AG09309 (cell line): Measurements from ENCODE around the gene ZNF485.
"Not testable (repeated sequence)": the region's sequence is repeated elsewhere in the genome, so short reads cannot be mapped to it uniquely, and the experiment has no call there.

Experiments used
- DNase-seq: peaks from one replicate; pipeline ENCODE4 v3.0.0-alpha.2; 2010; ENCODE audit warnings: low read depth
- H3K4me3 ChIP-seq: 2 replicates; pipeline ENCODE4 v1.5.1; 2011; ENCODE audit warnings: mild to moderate bottlenecking, low read depth, low read length, moderate library complexity; ENCODE audit not compliant: control insufficient read depth
- TF ChIP-seq, protein P1 (sequence below): IDR thresholded peaks from 2 replicates; pipeline ENCODE4 v1.5.1; 2011; ENCODE audit warnings: mild to moderate bottlenecking, low read depth, low read length, inconsistent platforms; ENCODE audit not compliant: insufficient read depth, control insufficient read depth; ENCODE audit errors: missing control alignments

Gene ZNF485

DNA sequence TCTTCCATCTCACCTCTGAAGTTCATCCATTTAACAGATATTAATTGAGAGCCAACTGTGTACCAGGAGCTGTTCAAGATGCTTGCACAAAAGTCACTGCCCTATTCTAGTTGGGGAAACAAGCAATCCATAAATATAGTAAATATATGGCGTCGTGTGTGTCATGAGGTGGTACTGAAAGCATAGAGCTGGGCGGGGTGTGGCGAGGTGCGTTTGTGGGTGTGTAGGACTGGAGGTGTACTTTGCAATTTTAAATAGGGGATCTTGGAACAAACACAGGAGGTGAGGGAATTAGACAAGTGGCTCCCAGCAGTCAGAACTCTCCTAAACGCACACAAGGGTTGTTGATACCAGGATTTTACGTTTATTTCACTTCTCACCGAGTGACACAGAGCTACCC, 31.3 kb upstream of the ZNF485 start:
- peak overlapping the region; percentile 69 for H3K4me3 ChIP-seq
- TF ChIP-seq, protein P1, sequence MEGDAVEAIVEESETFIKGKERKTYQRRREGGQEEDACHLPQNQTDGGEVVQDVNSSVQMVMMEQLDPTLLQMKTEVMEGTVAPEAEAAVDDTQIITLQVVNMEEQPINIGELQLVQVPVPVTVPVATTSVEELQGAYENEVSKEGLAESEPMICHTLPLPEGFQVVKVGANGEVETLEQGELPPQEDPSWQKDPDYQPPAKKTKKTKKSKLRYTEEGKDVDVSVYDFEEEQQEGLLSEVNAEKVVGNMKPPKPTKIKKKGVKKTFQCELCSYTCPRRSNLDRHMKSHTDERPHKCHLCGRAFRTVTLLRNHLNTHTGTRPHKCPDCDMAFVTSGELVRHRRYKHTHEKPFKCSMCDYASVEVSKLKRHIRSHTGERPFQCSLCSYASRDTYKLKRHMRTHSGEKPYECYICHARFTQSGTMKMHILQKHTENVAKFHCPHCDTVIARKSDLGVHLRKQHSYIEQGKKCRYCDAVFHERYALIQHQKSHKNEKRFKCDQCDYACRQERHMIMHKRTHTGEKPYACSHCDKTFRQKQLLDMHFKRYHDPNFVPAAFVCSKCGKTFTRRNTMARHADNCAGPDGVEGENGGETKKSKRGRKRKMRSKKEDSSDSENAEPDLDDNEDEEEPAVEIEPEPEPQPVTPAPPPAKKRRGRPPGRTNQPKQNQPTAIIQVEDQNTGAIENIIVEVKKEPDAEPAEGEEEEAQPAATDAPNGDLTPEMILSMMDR: no peak
- DNase-seq: no peak

DNA sequence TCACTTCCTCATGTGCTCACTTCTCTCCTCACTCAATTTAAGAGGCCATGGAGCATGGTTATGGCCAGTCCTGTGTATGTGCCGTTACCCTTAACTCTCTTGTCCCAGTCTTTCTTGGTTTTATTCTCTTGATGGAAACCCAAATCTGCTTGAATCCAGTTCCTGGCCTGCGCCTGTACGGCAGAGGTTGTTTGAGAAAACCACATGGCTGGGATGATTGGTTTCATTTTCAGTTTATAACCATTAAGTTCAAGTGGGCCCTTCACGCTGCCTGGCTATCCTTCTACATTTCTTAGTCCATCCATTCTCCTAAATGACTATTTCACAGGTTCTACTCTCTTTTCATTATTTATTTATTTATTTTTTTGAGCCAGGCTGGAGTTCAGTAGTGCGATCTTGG, 30.2 kb upstream of the ZNF485 start:
- H3K4me3 ChIP-seq: no peak overlapping the region
- DNase-seq: no peak
- TF ChIP-seq, protein P1: no peak

DNA sequence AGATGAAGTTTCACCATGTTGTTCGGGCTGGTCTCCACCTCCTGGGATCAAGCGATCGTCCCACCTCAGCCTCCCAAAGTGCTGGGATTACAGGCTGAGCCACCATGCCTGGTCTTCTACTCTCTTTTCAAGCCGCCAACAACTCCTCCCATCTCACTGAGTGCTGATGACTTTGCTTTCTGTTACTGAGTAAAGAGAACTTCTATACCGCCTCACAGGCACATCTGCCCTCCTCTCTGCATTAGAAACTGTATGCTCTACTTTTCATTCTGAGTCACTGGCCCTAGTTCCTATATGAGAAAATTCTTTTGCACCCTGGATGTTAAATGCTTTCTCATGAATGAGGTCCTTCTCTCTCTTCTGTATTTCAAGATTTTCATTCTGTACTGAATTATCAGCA, 29.7 kb upstream of the ZNF485 start:
- TF ChIP-seq, protein P1: no peak
- no peak overlapping the region for H3K4me3 ChIP-seq

DNA sequence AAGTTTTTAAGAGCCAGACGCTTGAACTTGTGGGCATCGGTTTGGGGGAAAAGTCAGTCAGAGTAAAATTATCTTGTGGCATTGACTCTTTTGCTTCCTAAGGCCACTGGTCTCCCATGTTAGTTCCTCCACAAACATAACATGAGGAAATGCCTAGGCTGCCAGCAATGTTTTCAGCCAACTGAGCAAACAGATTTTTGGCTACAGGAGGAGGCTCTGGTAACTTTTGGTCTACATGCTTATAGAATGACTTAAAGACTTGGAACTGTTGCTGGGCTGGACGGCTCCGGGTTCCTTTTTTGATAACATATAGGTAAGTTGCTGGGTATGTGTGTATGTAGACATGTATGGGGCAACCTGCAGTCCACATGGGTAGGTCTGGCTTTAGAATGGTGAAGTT, 22.2 kb upstream of the ZNF485 start:
- H3K4me3 ChIP-seq: no peak overlapping the region
- DNase-seq: no peak
- TF ChIP-seq, protein P1: no peak

More for the DNA sequence above, 29.7 kb upstream of the ZNF485 start:
- no peak for DNase-seq

DNA sequence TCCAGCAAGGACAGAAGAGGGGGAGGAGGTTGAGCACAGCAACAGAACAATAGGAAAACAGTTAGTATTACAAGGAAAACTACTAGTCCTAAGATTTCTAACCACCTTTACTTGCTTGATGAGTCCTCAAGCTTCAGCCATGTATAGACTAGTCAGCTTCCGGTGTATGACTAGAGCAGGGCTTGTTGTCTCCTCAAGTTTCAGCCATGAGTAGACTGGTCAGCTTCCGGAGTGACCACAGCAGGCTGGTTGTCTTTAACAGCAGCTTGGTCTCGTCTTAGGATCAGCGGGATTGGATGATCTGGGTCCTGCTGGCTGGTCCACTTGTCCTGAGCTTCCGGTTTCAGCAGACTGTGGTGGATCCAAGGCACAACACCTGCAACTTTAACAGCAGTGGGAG, 21.2 kb upstream of the ZNF485 start:
- no peak for DNase-seq
- TF ChIP-seq, protein P1: no peak
- no peak overlapping the region for H3K4me3 ChIP-seq

DNA sequence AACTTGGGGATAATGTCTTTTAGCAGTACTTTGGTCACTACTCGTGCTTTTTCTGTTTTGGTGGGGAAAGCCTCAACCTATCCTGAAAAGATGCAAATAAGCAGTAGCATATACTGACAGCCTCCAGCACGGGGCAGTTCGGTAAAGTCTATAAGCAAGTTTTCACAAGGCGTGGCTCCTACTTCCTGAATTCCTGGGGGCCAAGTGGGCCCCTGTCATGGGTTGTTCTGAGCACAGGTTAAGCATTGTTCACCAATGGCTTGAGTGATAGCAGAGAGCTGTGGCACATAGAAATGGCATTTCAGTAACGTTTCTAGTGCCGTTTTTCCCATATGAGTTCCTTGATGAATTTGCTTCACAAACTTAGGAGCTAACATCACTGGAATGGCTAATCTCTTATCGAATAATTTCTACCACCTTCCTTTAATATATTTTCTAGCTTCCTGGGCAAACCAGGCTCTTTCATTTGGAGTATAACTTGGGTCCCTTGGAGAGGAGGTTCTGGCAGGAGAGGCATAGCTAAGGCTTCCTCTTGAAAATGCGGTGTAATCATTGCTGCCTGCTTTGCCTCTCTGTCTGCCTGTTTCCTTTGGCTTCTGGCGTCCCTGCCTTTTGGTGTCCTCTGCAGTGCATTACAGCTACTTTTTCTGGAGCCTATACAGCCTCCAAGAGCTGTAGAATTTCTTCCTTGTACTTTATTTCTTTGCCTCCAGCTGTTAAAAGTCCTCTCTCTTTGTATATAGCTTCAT, 20.1 kb upstream of the ZNF485 start:
- DNase-seq: no peak
- TF ChIP-seq, protein P1: no peak
- no peak overlapping the region for H3K4me3 ChIP-seq

DNA sequence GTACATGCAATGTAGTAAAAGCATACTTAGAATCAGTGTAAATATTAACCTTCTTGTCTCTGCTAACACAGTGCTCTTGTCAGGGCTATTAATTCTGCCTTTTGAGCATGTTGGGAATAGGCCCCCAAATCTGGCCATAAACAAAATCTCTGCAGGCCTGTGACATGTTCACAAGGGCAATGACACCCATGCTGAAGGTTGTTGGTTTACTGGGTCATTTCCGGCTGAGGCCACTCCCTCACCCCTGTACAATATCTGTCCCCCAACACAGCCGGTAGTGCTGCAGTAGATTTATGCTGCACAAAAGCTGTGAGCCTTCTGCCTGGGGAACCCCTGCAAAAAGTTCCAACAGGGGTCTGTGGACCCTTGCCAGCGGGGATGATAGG, 19.5 kb upstream of the ZNF485 start:
- not testable (repeated sequence) for H3K4me3 ChIP-seq, DNase-seq
